Liver (tissue), 9 donors: ENCODE data around the gene TMEM161B. TPM values are rescaled to one million over a fixed set of nuclear protein-coding genes. Genes with fewer than 3 reads are reported as not detected.

Source experiments
- DNase-seq: peaks from one replicate; pipeline ENCODE4 v3.0.0-alpha.2; 2017; ENCODE audit warnings: low spot score
- H3K27ac ChIP-seq, 2 donors: one replicate each; pipeline ENCODE4 v1.7.0; 2013; ENCODE audit warnings: inconsistent platforms in 2 of 2, low read length in 2 of 2, control low read depth in 1 of 2, low read depth in 1 of 2, mild to moderate bottlenecking in 1 of 2
- H3K27me3 ChIP-seq, 4 donors: one replicate each; pipeline versions ENCODE4 v1.6.1 to v1.7.0; 2013; ENCODE audit warnings: low read length in 3 of 4, inconsistent platforms in 1 of 4, mild to moderate bottlenecking in 1 of 4, moderate library complexity in 1 of 4; ENCODE audit not compliant: control insufficient read depth in 4 of 4, insufficient read depth in 4 of 4
- H3K36me3 ChIP-seq, 4 donors: one replicate each; pipeline versions ENCODE4 v1.6.1 to v1.7.0; 2013; ENCODE audit warnings: low read length in 3 of 4, mild to moderate bottlenecking in 3 of 4, low read depth in 1 of 4, moderate library complexity in 1 of 4; ENCODE audit not compliant: control insufficient read depth in 4 of 4, insufficient read depth in 3 of 4
- H3K4me1 ChIP-seq, 4 donors: one replicate each; pipeline versions ENCODE4 v1.6.1 to v1.7.0; 2013; ENCODE audit warnings: low read length in 3 of 4, mild to moderate bottlenecking in 3 of 4, moderate library complexity in 1 of 4; ENCODE audit not compliant: control insufficient read depth in 4 of 4, insufficient read depth in 4 of 4
- H3K4me3 ChIP-seq, 3 donors: one replicate each; pipeline versions ENCODE4 v1.6.1 to v1.7.0; 2013; ENCODE audit warnings: low read length in 3 of 3, control low read depth in 1 of 3, low read depth in 1 of 3, mild to moderate bottlenecking in 1 of 3
- H3K9ac ChIP-seq, 2 donors: one replicate each; pipeline ENCODE4 v1.7.0; 2013; ENCODE audit warnings: low read length in 2 of 2, mild to moderate bottlenecking in 2 of 2, moderate library complexity in 2 of 2, control low read depth in 1 of 2, low read depth in 1 of 2
- H3K9me3 ChIP-seq, 4 donors: one replicate each; pipeline versions ENCODE4 v1.6.1 to v1.7.0; 2013; ENCODE audit warnings: low read length in 3 of 4; ENCODE audit not compliant: control insufficient read depth in 4 of 4
- EGR1 ChIP-seq, 2 donors: IDR thresholded peaks; 2 replicates each; pipeline ENCODE4 v1.6.1; 2016 to 2018; ENCODE audit warnings: antibody characterized with exemption in 2 of 2, low read depth in 2 of 2
- FOXA1 ChIP-seq: IDR thresholded peaks from 2 replicates; pipeline ENCODE4 v1.6.1; 2016; ENCODE audit warnings: antibody characterized with exemption
- FOXA2 ChIP-seq: IDR thresholded peaks from 2 replicates; pipeline ENCODE4 v1.6.1; 2016; ENCODE audit warnings: antibody characterized with exemption
- GABPA ChIP-seq, 2 donors: IDR thresholded peaks in 1 of 2; conservative IDR thresholded peaks in 1 of 2; 2 replicates each; pipeline ENCODE4 v1.6.1; 2016; ENCODE audit warnings: antibody characterized with exemption in 2 of 2, mild to moderate bottlenecking in 1 of 2, moderate library complexity in 1 of 2
- HNF4A ChIP-seq, 2 donors: conservative IDR thresholded peaks; 2 replicates each; pipeline ENCODE4 v1.6.1; 2016; ENCODE audit warnings: antibody characterized with exemption in 2 of 2, mild to moderate bottlenecking in 2 of 2
- HNF4G ChIP-seq: IDR thresholded peaks from 2 replicates; pipeline ENCODE4 v1.6.1; 2016; ENCODE audit warnings: antibody characterized with exemption
- JUND ChIP-seq, 2 donors: IDR thresholded peaks; 2 replicates each; pipeline ENCODE4 v1.6.1; 2016; ENCODE audit warnings: antibody characterized with exemption in 2 of 2
- NR2F2 ChIP-seq: IDR thresholded peaks from 2 replicates; pipeline ENCODE4 v1.6.1; 2016; ENCODE audit warnings: antibody characterized with exemption
- RAD21 ChIP-seq, 2 donors: IDR thresholded peaks; 2 replicates each; pipeline ENCODE4 v1.6.1; 2016; ENCODE audit warnings: antibody characterized with exemption in 2 of 2, mild to moderate bottlenecking in 2 of 2
- SP1 ChIP-seq: IDR thresholded peaks from 2 replicates; pipeline ENCODE4 v1.6.1; 2018; ENCODE audit warnings: antibody characterized with exemption, mild to moderate bottlenecking
- TAF1 ChIP-seq: conservative IDR thresholded peaks from 2 replicates; pipeline ENCODE4 v1.6.1; 2016; ENCODE audit warnings: antibody characterized with exemption, mild to moderate bottlenecking
- YY1 ChIP-seq: IDR thresholded peaks from 2 replicates; pipeline ENCODE4 v1.6.1; 2016; ENCODE audit warnings: antibody characterized with exemption, mild to moderate bottlenecking
- WGBS: extraction: QIAGEN DNeasy Blood & Tissue Kit; methylation state at CpG from one replicate; pipeline ENCODE4 v1.1.7; 2013; 5-methylcytosine and 5-hydroxymethylcytosine counted together
- polyA plus RNA-seq, 2 donors: library from polyadenylated mRNA; stranded (reverse) in 1 of 2; unstranded in 1 of 2; fragments of 200-250 nt in 1 of 2; fragments of >200 nt in 1 of 2; fragmentation: Nextera tagmentation in 1 of 2; extraction: Ambion mirVana in 1 of 2; gene quantifications; one replicate each; pipeline versions ENCODE4 v1.2.1 to v1.2.3, GENCODE V29; 2013 to 2015
- total RNA-seq, 2 donors: library from RNA; depleted of rRNA; stranded (reverse); fragments of >200 nt; gene quantifications; one replicate each; pipeline ENCODE4 v1.2.3, GENCODE V29; 2014
- TF ChIP-seq, protein P1 (sequence below): IDR thresholded peaks from 2 replicates; pipeline ENCODE4 v1.6.1; 2016; ENCODE audit warnings: antibody characterized with exemption
- TF ChIP-seq, protein P2 (sequence below): IDR thresholded peaks from 2 replicates; pipeline ENCODE4 v1.6.1; 2016; ENCODE audit warnings: antibody characterized with exemption
- TF ChIP-seq, protein P3 (sequence below): IDR thresholded peaks from 2 replicates; pipeline ENCODE4 v1.6.1; 2016; ENCODE audit warnings: antibody characterized with exemption
- TF ChIP-seq, protein P4 (sequence below): IDR thresholded peaks from 2 replicates; pipeline ENCODE4 v1.6.1; 2016; ENCODE audit warnings: antibody characterized with exemption, mild to moderate bottlenecking
- TF ChIP-seq, protein P5 (sequence below): fragments of 150-350 bp; IDR thresholded peaks from 2 replicates; pipeline ENCODE4 v1.5.1; 2017; ENCODE audit warnings: improper control_type of control experiment, low read depth, low read length; ENCODE audit not compliant: missing input control
- donor health status: healthy.
- donor health status: healthy.
- donor health status: healthy.
- donor health status: healthy.
- donor health status: healthy.

The TMEM161B gene
- total and polyA plus RNA-seq, 4 donors = 3.9 to 14.2 (median 8.6) TPM

DNA sequence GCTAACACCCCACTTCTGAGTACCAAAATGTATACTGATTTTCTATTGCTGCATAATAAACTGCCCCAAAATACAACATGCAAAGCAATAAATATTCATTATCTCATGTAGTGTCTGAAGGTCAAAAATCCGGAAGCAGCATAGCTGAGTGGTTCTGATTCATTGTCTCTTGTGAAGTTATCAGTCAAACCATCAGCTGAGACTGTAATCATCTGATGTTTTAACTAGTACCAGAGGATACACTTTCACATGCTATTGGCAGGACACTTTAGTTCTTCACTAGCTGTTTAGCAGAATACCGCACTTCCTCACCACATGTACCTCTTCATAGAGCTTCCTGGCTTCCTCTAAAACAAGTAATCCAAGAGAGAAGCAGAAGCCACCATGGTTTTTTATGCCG lies 12.7 kb upstream of the TMEM161B start:
- no peak for DNase-seq
- Histone ChIP-seq H3K4me3 (no peak overlapping the region), H3K9ac (no peak overlapping the region), H3K27me3 (no peaks in the 10 kb centered on the region), H3K4me1 (no peaks in the 10 kb centered on the region), H3K36me3 (peaks cover 0 to 4% (median under 1%) of the 10 kb centered on the region in 4 donors), H3K27ac (no peak overlapping the region), H3K9me3 (no peaks in the 10 kb centered on the region)
- TF ChIP-seq HNF4G (no peak), GABPA (IDR thresholded peaks at IDR 0.05 in 1 of 2, conservative IDR thresholded peaks at IDR 0.05 in 1 of 2) (no peak), HNF4A (conservative IDR thresholded peaks at IDR 0.05) (no peak), YY1 (no peak), SP1 (no peak), FOXA2 (no peak), FOXA1 (no peak), TAF1 (no peak), NR2F2 (no peak), EGR1 (IDR thresholded peaks at IDR 0.05; ENCODE audit: low read depth in 2 of 2) (no peak), RAD21 (IDR thresholded peaks at IDR 0.05) (no peak), JUND (IDR thresholded peaks at IDR 0.05) (no peak)
- TF ChIP-seq, protein P1, sequence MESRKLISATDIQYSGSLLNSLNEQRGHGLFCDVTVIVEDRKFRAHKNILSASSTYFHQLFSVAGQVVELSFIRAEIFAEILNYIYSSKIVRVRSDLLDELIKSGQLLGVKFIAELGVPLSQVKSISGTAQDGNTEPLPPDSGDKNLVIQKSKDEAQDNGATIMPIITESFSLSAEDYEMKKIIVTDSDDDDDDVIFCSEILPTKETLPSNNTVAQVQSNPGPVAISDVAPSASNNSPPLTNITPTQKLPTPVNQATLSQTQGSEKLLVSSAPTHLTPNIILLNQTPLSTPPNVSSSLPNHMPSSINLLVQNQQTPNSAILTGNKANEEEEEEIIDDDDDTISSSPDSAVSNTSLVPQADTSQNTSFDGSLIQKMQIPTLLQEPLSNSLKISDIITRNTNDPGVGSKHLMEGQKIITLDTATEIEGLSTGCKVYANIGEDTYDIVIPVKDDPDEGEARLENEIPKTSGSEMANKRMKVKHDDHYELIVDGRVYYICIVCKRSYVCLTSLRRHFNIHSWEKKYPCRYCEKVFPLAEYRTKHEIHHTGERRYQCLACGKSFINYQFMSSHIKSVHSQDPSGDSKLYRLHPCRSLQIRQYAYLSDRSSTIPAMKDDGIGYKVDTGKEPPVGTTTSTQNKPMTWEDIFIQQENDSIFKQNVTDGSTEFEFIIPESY = no peak
- TF ChIP-seq, protein P2, sequence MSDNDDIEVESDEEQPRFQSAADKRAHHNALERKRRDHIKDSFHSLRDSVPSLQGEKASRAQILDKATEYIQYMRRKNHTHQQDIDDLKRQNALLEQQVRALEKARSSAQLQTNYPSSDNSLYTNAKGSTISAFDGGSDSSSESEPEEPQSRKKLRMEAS = no peak
- TF ChIP-seq, protein P3, sequence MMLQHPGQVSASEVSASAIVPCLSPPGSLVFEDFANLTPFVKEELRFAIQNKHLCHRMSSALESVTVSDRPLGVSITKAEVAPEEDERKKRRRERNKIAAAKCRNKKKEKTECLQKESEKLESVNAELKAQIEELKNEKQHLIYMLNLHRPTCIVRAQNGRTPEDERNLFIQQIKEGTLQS = no peak
- TF ChIP-seq, protein P4, sequence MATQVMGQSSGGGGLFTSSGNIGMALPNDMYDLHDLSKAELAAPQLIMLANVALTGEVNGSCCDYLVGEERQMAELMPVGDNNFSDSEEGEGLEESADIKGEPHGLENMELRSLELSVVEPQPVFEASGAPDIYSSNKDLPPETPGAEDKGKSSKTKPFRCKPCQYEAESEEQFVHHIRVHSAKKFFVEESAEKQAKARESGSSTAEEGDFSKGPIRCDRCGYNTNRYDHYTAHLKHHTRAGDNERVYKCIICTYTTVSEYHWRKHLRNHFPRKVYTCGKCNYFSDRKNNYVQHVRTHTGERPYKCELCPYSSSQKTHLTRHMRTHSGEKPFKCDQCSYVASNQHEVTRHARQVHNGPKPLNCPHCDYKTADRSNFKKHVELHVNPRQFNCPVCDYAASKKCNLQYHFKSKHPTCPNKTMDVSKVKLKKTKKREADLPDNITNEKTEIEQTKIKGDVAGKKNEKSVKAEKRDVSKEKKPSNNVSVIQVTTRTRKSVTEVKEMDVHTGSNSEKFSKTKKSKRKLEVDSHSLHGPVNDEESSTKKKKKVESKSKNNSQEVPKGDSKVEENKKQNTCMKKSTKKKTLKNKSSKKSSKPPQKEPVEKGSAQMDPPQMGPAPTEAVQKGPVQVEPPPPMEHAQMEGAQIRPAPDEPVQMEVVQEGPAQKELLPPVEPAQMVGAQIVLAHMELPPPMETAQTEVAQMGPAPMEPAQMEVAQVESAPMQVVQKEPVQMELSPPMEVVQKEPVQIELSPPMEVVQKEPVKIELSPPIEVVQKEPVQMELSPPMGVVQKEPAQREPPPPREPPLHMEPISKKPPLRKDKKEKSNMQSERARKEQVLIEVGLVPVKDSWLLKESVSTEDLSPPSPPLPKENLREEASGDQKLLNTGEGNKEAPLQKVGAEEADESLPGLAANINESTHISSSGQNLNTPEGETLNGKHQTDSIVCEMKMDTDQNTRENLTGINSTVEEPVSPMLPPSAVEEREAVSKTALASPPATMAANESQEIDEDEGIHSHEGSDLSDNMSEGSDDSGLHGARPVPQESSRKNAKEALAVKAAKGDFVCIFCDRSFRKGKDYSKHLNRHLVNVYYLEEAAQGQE = no peak
- TF ChIP-seq, protein P5, sequence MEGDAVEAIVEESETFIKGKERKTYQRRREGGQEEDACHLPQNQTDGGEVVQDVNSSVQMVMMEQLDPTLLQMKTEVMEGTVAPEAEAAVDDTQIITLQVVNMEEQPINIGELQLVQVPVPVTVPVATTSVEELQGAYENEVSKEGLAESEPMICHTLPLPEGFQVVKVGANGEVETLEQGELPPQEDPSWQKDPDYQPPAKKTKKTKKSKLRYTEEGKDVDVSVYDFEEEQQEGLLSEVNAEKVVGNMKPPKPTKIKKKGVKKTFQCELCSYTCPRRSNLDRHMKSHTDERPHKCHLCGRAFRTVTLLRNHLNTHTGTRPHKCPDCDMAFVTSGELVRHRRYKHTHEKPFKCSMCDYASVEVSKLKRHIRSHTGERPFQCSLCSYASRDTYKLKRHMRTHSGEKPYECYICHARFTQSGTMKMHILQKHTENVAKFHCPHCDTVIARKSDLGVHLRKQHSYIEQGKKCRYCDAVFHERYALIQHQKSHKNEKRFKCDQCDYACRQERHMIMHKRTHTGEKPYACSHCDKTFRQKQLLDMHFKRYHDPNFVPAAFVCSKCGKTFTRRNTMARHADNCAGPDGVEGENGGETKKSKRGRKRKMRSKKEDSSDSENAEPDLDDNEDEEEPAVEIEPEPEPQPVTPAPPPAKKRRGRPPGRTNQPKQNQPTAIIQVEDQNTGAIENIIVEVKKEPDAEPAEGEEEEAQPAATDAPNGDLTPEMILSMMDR = no peak
- WGBS = 89% methylated on average over 3 of the region's 3 CpGs

DNA sequence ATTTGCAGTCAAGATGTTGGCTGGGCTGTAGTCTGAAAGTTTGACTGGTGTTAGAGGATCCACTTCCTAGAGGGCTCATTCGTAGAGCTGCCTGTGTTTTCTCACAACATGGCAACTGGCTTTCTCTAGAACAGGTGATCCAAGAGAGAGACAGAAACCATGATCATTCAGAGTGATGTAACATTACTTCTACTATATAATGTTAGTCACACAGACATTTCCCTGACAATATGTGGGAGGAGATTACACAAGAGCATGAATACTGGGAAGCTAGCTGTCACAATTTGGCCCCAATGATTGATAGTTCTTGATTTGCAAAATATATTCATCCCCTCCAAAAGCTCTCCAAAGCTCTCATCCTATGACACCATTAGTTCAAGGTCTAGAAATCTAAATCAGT lies 10.9 kb upstream of the TMEM161B start:
- Histone ChIP-seq H3K36me3 (peaks cover 0 to 10% (median 3%) of the 10 kb centered on the region in 4 donors), H3K27me3 (no peaks in the 10 kb centered on the region), H3K9ac (no peak overlapping the region), H3K9me3 (no peaks in the 10 kb centered on the region), H3K4me3 (no peak overlapping the region), H3K4me1 (no peaks in the 10 kb centered on the region), H3K27ac (no peak overlapping the region)
- no peak for DNase-seq
- 94% methylated on average over 1 of the region's 1 CpG for whole genome bisulfite sequencing
- TF ChIP-seq, protein P2 = no peak
- TF ChIP-seq, protein P3 = no peak
- no peak for TF ChIP-seq EGR1 (IDR thresholded peaks at IDR 0.05; ENCODE audit: low read depth in 2 of 2)
- TF ChIP-seq, protein P5 = no peak
- no peak for TF ChIP-seq JUND (IDR thresholded peaks at IDR 0.05)
